Esophagus muscularis mucosa (tissue), 4 donors: ENCODE measurements around the gene FADS2.

ENCODE experiments used
- EP300 ChIP-seq: sonication (generic); formaldehyde crosslinking; IDR thresholded peaks from one replicate; pipeline ENCODE4 v1.6.1; 2017; ENCODE audit warnings: antibody characterized with exemption
- POLR2A ChIP-seq: fragments of 450-650 bp; IDR thresholded peaks from one replicate; pipeline ENCODE4 v1.6.1; 2017; ENCODE audit warnings: antibody characterized with exemption, moderate library complexity, mild to moderate bottlenecking, low read depth
- POLR2AphosphoS5 ChIP-seq, 2 donors: sonication (generic); formaldehyde crosslinking; IDR thresholded peaks; one replicate each; pipeline ENCODE4 v1.6.1; 2017; ENCODE audit warnings: antibody characterized with exemption in 2 of 2
- TF ChIP-seq, protein P1 (sequence below), 3 experiments: fragments of 200-600 bp in 2 of 3; fragments of 450-650 bp in 1 of 3; sonication (generic) in 2 of 3; IDR thresholded peaks; one replicate each; pipeline ENCODE4 v1.5.1; 2017 to 2019; ENCODE audit warnings: antibody characterized with exemption in 3 of 3, mild to moderate bottlenecking in 2 of 3, moderate library complexity in 1 of 3

GRCh38 chr11:61844909-61845565 is 16.9 kb downstream of the FADS2 start:
- TF ChIP-seq, protein P1, sequence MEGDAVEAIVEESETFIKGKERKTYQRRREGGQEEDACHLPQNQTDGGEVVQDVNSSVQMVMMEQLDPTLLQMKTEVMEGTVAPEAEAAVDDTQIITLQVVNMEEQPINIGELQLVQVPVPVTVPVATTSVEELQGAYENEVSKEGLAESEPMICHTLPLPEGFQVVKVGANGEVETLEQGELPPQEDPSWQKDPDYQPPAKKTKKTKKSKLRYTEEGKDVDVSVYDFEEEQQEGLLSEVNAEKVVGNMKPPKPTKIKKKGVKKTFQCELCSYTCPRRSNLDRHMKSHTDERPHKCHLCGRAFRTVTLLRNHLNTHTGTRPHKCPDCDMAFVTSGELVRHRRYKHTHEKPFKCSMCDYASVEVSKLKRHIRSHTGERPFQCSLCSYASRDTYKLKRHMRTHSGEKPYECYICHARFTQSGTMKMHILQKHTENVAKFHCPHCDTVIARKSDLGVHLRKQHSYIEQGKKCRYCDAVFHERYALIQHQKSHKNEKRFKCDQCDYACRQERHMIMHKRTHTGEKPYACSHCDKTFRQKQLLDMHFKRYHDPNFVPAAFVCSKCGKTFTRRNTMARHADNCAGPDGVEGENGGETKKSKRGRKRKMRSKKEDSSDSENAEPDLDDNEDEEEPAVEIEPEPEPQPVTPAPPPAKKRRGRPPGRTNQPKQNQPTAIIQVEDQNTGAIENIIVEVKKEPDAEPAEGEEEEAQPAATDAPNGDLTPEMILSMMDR (IDR thresholded peaks at IDR 0.05) = no peak
- TF ChIP-seq POLR2A (no peak), POLR2AphosphoS5 (IDR thresholded peaks at IDR 0.05) (no peak), EP300 (no peak)
